CD4-positive, alpha-beta T cell treated with Interferon gamma for 1 hour (primary cell): ENCODE data around the gene NCOA5.

Experiments
- DNase-seq: peaks from one replicate; pipeline ENCODE4 v3.0.0-alpha.2; 2020

The NCOA5 gene

GRCh38 chr20:46089417-46090388 is at the start of gene NCOA5:
NCOA5 (minus strand) TSS chr20:46089962; CDS start chr20:46079424, 10,538 bp downstream.
- DNase-seq, result peak; percentile 94

- no peak for DNase-seq
Observed at GRCh38 chr20:46139266-46139889, 49.6 kb upstream of the NCOA5 start.

- no peak for DNase-seq
Observed at GRCh38 chr20:46137816-46138215, 48.1 kb upstream of the NCOA5 start.

- no peak for DNase-seq
Observed at GRCh38 chr20:46135856-46136633, 46.3 kb upstream of the NCOA5 start.

GRCh38 chr20:46134716-46135115 is 45.0 kb upstream of the NCOA5 start:
- no peak for DNase-seq

GRCh38 chr20:46133886-46134654 is 44.3 kb upstream of the NCOA5 start:
- no peak for DNase-seq

- peak; percentile 45 for DNase-seq
Observed at GRCh38 chr20:46132705-46133120, 43.0 kb upstream of the NCOA5 start.

GRCh38 chr20:46131396-46131795 is 41.6 kb upstream of the NCOA5 start:
- DNase-seq, result no peak

- no peak for DNase-seq
Observed at GRCh38 chr20:46130534-46130933, 40.8 kb upstream of the NCOA5 start.

GRCh38 chr20:46129955-46130481 is 40.3 kb upstream of the NCOA5 start:
- no peak for DNase-seq

GRCh38 chr20:46128310-46129151 is 38.8 kb upstream of the NCOA5 start:
- no peak for DNase-seq

- DNase-seq, result no peak
Observed at GRCh38 chr20:46127396-46128010, 37.7 kb upstream of the NCOA5 start.

- DNase-seq, result no peak
Observed at GRCh38 chr20:46126440-46127056, 36.8 kb upstream of the NCOA5 start.

GRCh38 chr20:46123482-46124245 is 33.9 kb upstream of the NCOA5 start:
- no peak for DNase-seq

GRCh38 chr20:46122516-46123481 is 33.0 kb upstream of the NCOA5 start:
- no peak for DNase-seq

GRCh38 chr20:46122071-46122470 is 32.3 kb upstream of the NCOA5 start:
- DNase-seq, result no peak

GRCh38 chr20:46121184-46121930 is 31.6 kb upstream of the NCOA5 start:
- DNase-seq, result no peak
